GM19043 (cell line): ENCODE results near the gene ZNF581.
A peak's percentile ranks its signal among the peaks of the same experiment; 100 is the strongest.

Experiments used
- ATAC-seq: cut with Tn5 transposase; IDR thresholded peaks from one replicate; pipeline ENCODE4 v1.9.1; 2021; ENCODE audit warnings: low read depth; ENCODE audit not compliant: unreplicated experiment

ZNF581 gene

GRCh38 chr19:55660404-55660803 is 17.0 kb downstream of the ZNF581 start:
- no peak for ATAC-seq

GRCh38 chr19:55660991-55661390 is 17.5 kb downstream of the ZNF581 start:
- ATAC-seq = no peak

GRCh38 chr19:55661826-55662225 is 18.4 kb downstream of the ZNF581 start:
- no peak for ATAC-seq

GRCh38 chr19:55663846-55664536 is 20.5 kb downstream of the ZNF581 start:
- no peak for ATAC-seq

- ATAC-seq = no peak
Measured at GRCh38 chr19:55666343-55667005, 23.0 kb downstream of the ZNF581 start.

- no peak for ATAC-seq
Measured at GRCh38 chr19:55667006-55667381, 23.5 kb downstream of the ZNF581 start.

GRCh38 chr19:55667511-55667910 is 24.1 kb downstream of the ZNF581 start:
- ATAC-seq = no peak

GRCh38 chr19:55667958-55668357 is 24.5 kb downstream of the ZNF581 start:
- no peak for ATAC-seq

- ATAC-seq = no peak
Measured at GRCh38 chr19:55668603-55669348, 25.3 kb downstream of the ZNF581 start.

GRCh38 chr19:55669418-55670279 is 26.2 kb downstream of the ZNF581 start:
- ATAC-seq = no peak

GRCh38 chr19:55670280-55671053 is 27.0 kb downstream of the ZNF581 start:
- no peak for ATAC-seq

- no peak for ATAC-seq
Measured at GRCh38 chr19:55671054-55671378, 27.6 kb downstream of the ZNF581 start.

- ATAC-seq = no peak
Measured at GRCh38 chr19:55672418-55672817, 29.0 kb downstream of the ZNF581 start.

GRCh38 chr19:55673465-55673864 is 30.0 kb downstream of the ZNF581 start:
- no peak for ATAC-seq

GRCh38 chr19:55673889-55674288 is 30.4 kb downstream of the ZNF581 start:
- no peak for ATAC-seq

- ATAC-seq = no peak
Measured at GRCh38 chr19:55674459-55674840, 31.0 kb downstream of the ZNF581 start.

- ATAC-seq = peak; percentile 56
Measured at GRCh38 chr19:55674841-55675660, 31.6 kb downstream of the ZNF581 start, which contains the start of gene EPN1. TSS of gene EPN1 (plus strand) at chr19:55675226. CDS start at chr19:55678628, 3,402 bp downstream.

- ATAC-seq = no peak
Measured at GRCh38 chr19:55675661-55676354, 32.4 kb downstream of the ZNF581 start.

- no peak for ATAC-seq
Measured at GRCh38 chr19:55676383-55676782, 32.9 kb downstream of the ZNF581 start.
